H1 (cell line): ENCODE results near the gene LTBP4. TPM values are rescaled to one million over a fixed set of nuclear protein-coding genes. Genes with fewer than 3 reads are reported as not detected.

Experiments used
- CTBP2 ChIP-seq: IDR thresholded peaks from 2 replicates; pipeline ENCODE4 v1.7.0; 2011; ENCODE audit warnings: borderline replicate concordance, mild to moderate bottlenecking, moderate library complexity, mixed read lengths, low read length; ENCODE audit not compliant: insufficient read depth, insufficient read length
- HDAC2 ChIP-seq, 2 experiments: fragments of 300-600 bp in 1 of 2; sonication (generic) in 1 of 2; IDR thresholded peaks; 2 replicates each; pipeline ENCODE4 v1.6.1; 2011 to 2012; ENCODE audit warnings: low read depth in 2 of 2, low read length in 2 of 2, mild to moderate bottlenecking in 2 of 2, moderate library complexity in 2 of 2, borderline replicate concordance in 1 of 2, inconsistent platforms in 1 of 2
- KDM4A ChIP-seq: IDR thresholded peaks from one replicate; pipeline ENCODE4 v1.7.1; 2012; ENCODE audit warnings: low read depth, mild to moderate bottlenecking, moderate library complexity, low read length, inconsistent platforms; ENCODE audit not compliant: severe bottlenecking
- MAFK ChIP-seq: IDR thresholded peaks from 2 replicates; pipeline ENCODE4 v1.6.1; 2012; ENCODE audit warnings: low read depth, mild to moderate bottlenecking, improper control_type of control experiment, low read length
- NRF1 ChIP-seq: IDR thresholded peaks from 2 replicates; pipeline ENCODE4 v1.6.1; 2011; ENCODE audit warnings: mild to moderate bottlenecking, low read depth, low read length, improper control_type of control experiment
- PHF8 ChIP-seq: fragments of 200-600 bp; sonication (generic); conservative IDR thresholded peaks from 2 replicates; pipeline ENCODE4 v1.7.1; 2012; ENCODE audit warnings: low read depth, mild to moderate bottlenecking, inconsistent platforms, low read length, moderate library complexity
- POLR2A ChIP-seq, 2 experiments: IDR thresholded peaks; 1 replicate in 1 of 2; 2 replicates in 1 of 2; pipeline ENCODE4 v1.6.1; 2011; ENCODE audit warnings: low read depth in 2 of 2, low read length in 2 of 2, mild to moderate bottlenecking in 2 of 2; ENCODE audit errors: control extremely low read depth in 1 of 2
- SAP30 ChIP-seq: fragments of 300-600 bp; sonication (generic); IDR thresholded peaks from 2 replicates; pipeline ENCODE4 v1.7.1; 2012; ENCODE audit warnings: low read length, moderate library complexity, mild to moderate bottlenecking, inconsistent platforms; ENCODE audit not compliant: insufficient read depth, insufficient replicate concordance
- SP2 ChIP-seq: IDR thresholded peaks from 2 replicates; pipeline ENCODE4 v1.6.1; 2012; ENCODE audit warnings: mild to moderate bottlenecking, low read length, inconsistent platforms
- TBP ChIP-seq: IDR thresholded peaks from 2 replicates; pipeline ENCODE4 v1.6.1; 2011; ENCODE audit warnings: low read depth, low read length, improper control_type of control experiment
- polyA plus RNA-seq, 7 experiments: library from polyadenylated mRNA; depleted of rRNA in 3 of 7; stranded (reverse) in 5 of 7; unstranded in 2 of 7; fragments of >200 nt in 5 of 7; fragments of 200-250 nt in 2 of 7; gene quantifications; 1 replicate in 5 of 7; 2 replicates in 1 of 7; 4 replicates in 1 of 7; pipeline versions ENCODE4 v1.2.1 to v1.2.3, GENCODE V29; 2011 to 2013; ENCODE audit warnings: missing spikeins in 2 of 7, mixed read lengths in 2 of 7
- total RNA-seq: library from RNA; stranded (reverse); fragmentation: NEBNext Ultra II Directional; extraction: Animal tissue kit (Norgen Biotek cat#: 25700); gene quantifications from 2 replicates; pipeline ENCODE4 v1.2.1, GENCODE V29; 2021
- TF ChIP-seq, protein P1 (sequence below): IDR thresholded peaks from 2 replicates; pipeline ENCODE4 v1.6.1; 2012; ENCODE audit warnings: inconsistent platforms

Gene LTBP4
- total and polyA plus RNA-seq, 2 of the 8 experiments (the other 6 are each of a cell fraction or from before 2014, with no cell fraction given), result 54.5 to 77.1 TPM

DNA sequence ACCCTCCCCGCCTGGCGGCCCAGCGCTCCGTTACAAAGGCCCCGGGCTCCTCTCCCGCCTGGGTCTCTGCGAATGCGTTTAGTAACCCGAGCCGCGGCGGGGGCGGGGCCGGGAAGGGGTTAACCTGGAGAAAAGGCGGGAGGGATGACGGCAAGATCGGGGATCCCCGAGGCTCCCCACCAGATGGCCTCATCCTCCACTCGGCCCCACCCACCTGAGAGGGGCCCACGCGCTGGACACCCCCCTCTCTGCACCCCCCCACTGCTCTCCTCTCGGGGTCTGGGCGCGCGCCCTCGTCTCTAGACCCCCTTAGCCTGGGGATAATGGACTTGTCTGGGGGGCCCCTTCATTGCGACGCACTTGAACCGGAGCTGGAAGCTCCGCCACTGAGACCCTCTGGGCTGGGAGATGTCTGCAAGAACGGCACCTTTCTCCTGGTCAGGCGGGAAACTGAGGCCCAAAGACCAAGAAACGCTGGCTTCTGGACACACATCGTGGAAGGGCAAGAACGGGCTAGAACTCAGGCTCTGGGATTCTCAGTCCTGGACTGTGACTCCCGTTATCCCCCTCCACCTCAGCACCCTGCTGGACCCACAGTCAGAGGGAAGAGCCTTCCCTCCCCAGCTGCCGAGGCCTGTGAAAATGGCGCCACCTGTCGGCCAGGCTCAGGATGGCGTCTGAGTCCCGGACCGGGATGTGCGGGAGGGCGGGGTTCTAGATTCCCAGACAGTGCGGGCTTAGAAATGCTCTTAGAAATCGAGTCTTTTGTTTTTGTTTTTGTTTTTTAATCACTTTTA lies 2.9 kb upstream of the LTBP4 start (continued):
- TF ChIP-seq MAFK (no peak), SP2 (no peak), HDAC2 (IDR thresholded peaks at IDR 0.05; ENCODE audit: borderline replicate concordance in 1 of 2, low read depth in 2 of 2, low read length in 2 of 2) (peak in 1 of 2 experiments; percentile 19; a peak in 1 of 4 replicates), KDM4A (peak; percentile 78), POLR2A (IDR thresholded peaks at IDR 0.05; ENCODE audit: control extremely low read depth in 1 of 2, low read depth in 2 of 2, low read length in 2 of 2) (peak in 1 of 2 experiments; percentile 47; a peak in 1 of 3 replicates), NRF1 (no peak), TBP (0 out of 2 replicates have a peak, but pooled peaks have one; percentile 26), SAP30 (no peak), PHF8 (0 out of 2 replicates have a peak, but pooled peaks have one; percentile 32), CTBP2 (no peak)
- TF ChIP-seq, protein P1, sequence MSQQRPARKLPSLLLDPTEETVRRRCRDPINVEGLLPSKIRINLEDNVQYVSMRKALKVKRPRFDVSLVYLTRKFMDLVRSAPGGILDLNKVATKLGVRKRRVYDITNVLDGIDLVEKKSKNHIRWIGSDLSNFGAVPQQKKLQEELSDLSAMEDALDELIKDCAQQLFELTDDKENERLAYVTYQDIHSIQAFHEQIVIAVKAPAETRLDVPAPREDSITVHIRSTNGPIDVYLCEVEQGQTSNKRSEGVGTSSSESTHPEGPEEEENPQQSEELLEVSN, result peak; percentile 88
